Measurements from ENCODE around the gene FKBP9.

DNA sequence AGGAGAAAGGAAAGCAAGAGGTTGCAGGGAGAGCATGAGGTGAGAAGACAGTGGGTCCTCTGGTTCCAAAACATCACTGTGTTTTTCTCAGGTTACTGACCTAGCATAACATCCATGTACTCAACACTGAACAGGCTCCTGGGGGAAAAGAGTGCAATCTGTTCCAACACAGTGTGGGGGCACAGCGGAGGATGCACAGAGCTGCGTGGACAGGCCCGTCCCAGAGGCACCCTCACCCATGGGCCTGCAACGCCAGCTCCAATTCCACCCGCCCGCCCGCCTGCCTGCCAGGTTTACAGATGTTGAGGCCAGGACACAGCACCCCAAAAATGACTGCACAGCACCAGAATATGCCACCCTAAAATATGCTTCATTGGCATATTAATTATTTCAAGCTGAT, 26.9 kb upstream of the FKBP9 start:
- no peak for TF ChIP-seq POLR2AphosphoS5 (IDR thresholded peaks at IDR 0.05)
- TF ChIP-seq, protein P1, sequence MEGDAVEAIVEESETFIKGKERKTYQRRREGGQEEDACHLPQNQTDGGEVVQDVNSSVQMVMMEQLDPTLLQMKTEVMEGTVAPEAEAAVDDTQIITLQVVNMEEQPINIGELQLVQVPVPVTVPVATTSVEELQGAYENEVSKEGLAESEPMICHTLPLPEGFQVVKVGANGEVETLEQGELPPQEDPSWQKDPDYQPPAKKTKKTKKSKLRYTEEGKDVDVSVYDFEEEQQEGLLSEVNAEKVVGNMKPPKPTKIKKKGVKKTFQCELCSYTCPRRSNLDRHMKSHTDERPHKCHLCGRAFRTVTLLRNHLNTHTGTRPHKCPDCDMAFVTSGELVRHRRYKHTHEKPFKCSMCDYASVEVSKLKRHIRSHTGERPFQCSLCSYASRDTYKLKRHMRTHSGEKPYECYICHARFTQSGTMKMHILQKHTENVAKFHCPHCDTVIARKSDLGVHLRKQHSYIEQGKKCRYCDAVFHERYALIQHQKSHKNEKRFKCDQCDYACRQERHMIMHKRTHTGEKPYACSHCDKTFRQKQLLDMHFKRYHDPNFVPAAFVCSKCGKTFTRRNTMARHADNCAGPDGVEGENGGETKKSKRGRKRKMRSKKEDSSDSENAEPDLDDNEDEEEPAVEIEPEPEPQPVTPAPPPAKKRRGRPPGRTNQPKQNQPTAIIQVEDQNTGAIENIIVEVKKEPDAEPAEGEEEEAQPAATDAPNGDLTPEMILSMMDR (IDR thresholded peaks at IDR 0.05): no peak

Measured in breast epithelium (tissue), 3 donors.